ENCODE data around the gene NOTUM. TPM values are rescaled to one million over a fixed set of nuclear protein-coding genes. Genes with fewer than 3 reads are reported as not detected.

The NOTUM gene
- total RNA-seq, 4 donors from 2014 or later, result not detected

DNA sequence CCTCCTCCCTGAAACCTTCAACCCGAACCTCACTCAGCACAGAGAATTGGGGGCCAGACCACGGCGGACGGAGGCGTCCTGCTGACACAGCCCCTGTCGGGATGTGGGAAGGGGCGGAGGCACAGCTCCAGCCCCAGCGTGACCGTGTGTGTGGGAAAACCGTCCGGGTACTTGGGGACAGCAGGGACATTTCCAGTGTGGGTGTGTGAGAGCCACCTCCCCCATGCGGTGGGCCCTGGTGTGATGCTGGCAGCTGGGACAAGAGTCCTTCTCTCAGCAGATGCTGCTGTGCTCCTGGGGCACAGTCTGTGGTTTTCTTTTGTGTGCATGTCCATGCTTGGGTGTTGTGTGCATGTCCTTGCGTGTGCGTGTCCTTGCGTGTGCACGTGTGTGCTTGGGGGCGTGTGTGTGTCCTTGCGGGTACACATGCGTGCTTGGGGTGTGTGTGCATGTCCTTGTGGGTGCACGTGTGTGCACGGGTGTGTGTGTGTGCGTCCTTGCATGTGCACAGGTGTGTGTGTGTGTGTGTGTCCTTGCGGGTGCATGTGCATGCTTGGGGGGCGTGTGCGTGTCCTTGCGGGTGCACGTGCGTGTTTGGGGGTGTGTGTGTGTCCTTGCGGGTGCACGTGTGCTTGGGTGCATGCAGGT lies 44.8 kb upstream of the NOTUM start:
- TF ChIP-seq CTCF (IDR thresholded peaks at IDR 0.05; ENCODE audit: low read depth), result no peak

- no peak for TF ChIP-seq CTCF (IDR thresholded peaks at IDR 0.05; ENCODE audit: low read depth)
These were observed 43.8 kb upstream of the NOTUM start for GRCh38 chr17:82004517-82005455.

DNA sequence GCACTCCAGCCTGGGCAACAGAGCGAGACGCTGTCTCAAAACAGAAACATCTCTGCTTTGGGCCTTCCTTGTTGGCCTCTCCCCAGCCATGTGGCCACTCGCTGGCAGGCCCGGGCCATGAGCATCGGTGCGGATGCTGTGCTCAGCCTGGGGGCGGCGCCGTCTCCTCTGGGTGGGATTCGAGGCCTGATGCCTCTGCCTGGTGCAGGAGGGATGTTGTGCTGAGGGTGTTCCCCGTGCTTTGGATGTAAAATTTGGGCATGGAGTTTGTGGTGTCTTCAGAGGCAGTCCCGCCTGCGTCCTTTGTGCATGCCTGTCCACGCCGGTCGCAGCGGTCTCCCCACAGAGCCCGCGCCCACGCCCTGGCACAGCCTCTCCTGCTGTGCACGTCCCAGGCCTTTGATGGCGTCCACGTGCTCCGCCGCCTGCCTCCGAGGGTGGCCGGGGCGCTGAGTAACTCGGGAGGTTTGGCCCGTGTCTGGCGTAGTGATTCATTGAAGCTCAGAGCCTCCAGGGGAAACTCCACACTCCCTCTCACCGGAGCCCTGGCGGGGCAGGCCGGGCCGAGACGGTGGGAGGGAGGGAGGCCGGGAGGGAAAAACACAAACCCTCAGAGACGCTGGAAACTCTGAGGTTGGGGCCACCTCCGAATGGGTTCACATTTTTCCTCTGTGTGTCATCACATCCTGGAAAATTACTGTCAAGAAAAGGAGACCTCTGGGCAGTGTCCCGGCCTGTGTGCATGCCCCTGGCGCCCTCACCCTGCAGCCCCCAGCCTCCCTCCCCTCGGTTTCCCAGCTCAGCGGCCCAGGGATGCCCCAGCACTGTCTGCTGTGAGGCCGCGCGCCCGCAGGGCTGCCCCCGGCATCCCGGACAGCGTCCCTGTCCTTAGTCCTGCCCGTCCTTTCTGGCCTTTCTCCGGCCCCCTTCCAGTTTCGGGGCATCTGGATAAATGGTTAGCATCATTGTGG lies 42.7 kb upstream of the NOTUM start:
- TF ChIP-seq CTCF (IDR thresholded peaks at IDR 0.05; ENCODE audit: low read depth), result no peak

DNA sequence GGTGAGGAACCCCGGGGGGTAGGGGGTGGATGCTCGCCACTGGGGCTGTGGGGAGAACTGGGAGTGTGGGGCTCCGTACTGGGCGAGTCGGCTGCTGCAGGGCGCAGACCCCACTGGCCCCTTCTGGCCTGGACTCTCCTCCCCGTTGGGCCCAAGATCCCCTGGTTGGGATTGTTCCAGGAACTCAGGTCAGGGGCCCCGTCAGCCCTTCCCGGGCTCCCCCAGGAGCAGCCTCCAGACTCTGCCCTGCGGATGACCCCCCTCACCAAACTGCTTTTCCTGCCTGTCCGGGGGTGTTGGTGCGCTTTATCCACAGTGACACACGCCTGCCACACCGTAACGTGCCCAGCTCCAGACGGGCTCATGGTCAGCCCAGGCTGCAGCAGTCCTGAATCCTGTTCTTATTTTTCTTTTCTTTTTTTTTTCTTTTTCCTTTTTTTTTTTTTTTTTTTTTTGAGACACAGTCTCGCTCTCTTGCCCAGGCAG lies 40.6 kb upstream of the NOTUM start:
- TF ChIP-seq CTCF (IDR thresholded peaks at IDR 0.05; ENCODE audit: low read depth), result no peak

- no peak for TF ChIP-seq CTCF (IDR thresholded peaks at IDR 0.05; ENCODE audit: low read depth)
These were observed 40.0 kb upstream of the NOTUM start for GRCh38 chr17:82000803-82001570.

GRCh38 chr17:81999976-82000802 lies 39.2 kb upstream of the NOTUM start:
- TF ChIP-seq CTCF (IDR thresholded peaks at IDR 0.05; ENCODE audit: low read depth), result no peak
